Measurements from ENCODE around the gene TAF1B.

- TF ChIP-seq POLR2A (IDR thresholded peaks at IDR 0.05) (no peak), CTCF (IDR thresholded peaks at IDR 0.05) (no peak)
Observed at GRCh38 chr2:9919512-9919911, 76.2 kb downstream of the TAF1B start.

Measured in transverse colon (tissue), 3 donors.